Parathyroid adenoma (tissue), 2 donors: ENCODE data around the gene TMEM217.

ENCODE experiments used
- H2AFZ ChIP-seq: fragments of 300-600 bp; sonication (generic); one replicate; pipeline ENCODE4 v1.7.0; 2017; ENCODE audit warnings: antibody characterized with exemption, mild to moderate bottlenecking
- H3K27ac ChIP-seq: fragments of 300-600 bp; sonication (generic); one replicate; pipeline ENCODE4 v1.7.0; 2017
- H3K27me3 ChIP-seq: fragments of 300-600 bp; sonication (generic); one replicate; pipeline ENCODE4 v1.7.0; 2017; ENCODE audit warnings: low read length; ENCODE audit not compliant: control insufficient read depth, insufficient read depth
- H3K36me3 ChIP-seq: fragments of 300-600 bp; sonication (generic); one replicate; pipeline ENCODE4 v1.7.0; 2017; ENCODE audit warnings: low read length; ENCODE audit not compliant: control insufficient read depth, insufficient read depth
- H3K4me1 ChIP-seq: fragments of 300-600 bp; sonication (generic); one replicate; pipeline ENCODE4 v1.7.0; 2017; ENCODE audit warnings: control low read depth
- H3K4me2 ChIP-seq: fragments of 300-600 bp; sonication (generic); one replicate; pipeline ENCODE4 v1.7.0; 2017; ENCODE audit warnings: low read length
- H3K4me3 ChIP-seq: fragments of 300-600 bp; sonication (generic); one replicate; pipeline ENCODE4 v1.7.0; 2017; ENCODE audit warnings: low read depth, low read length
- H3K79me2 ChIP-seq: fragments of 300-600 bp; sonication (generic); one replicate; pipeline ENCODE4 v1.7.0; 2017; ENCODE audit warnings: control low read depth
- H3K9ac ChIP-seq: fragments of 300-600 bp; sonication (generic); one replicate; pipeline ENCODE4 v1.7.0; 2017; ENCODE audit warnings: mild to moderate bottlenecking
- H3K9me3 ChIP-seq: fragments of 300-600 bp; sonication (generic); one replicate; pipeline ENCODE4 v1.7.0; 2017; ENCODE audit warnings: low read length; ENCODE audit not compliant: control insufficient read depth
- CTCF ChIP-seq: fragments of 300-600 bp; sonication (generic); IDR thresholded peaks from one replicate; pipeline ENCODE4 v1.7.0; 2017; ENCODE audit warnings: antibody characterized with exemption, mild to moderate bottlenecking
- donor health status: primary hyperparathyroidism.

Gene TMEM217

GRCh38 chr6:37230104-37230503 is 27.8 kb downstream of the TMEM217 start:
- no peak overlapping the region for H3K27ac ChIP-seq
- no peaks in the 10 kb centered on the region for H3K79me2 ChIP-seq
- H3K4me3 ChIP-seq: no peak overlapping the region
- no peaks in the 10 kb centered on the region for H3K9me3 ChIP-seq
- no peaks in the 10 kb centered on the region for H3K27me3 ChIP-seq
- no peaks in the 10 kb centered on the region for H3K36me3 ChIP-seq
- H3K9ac ChIP-seq: no peak overlapping the region
- no peaks in the 10 kb centered on the region for H3K4me1 ChIP-seq
- TF ChIP-seq CTCF: no peak
- H2AFZ ChIP-seq: no peak overlapping the region
- H3K4me2 ChIP-seq: no peak overlapping the region

- Histone ChIP-seq H3K27ac (no peak overlapping the region), H3K4me2 (no peak overlapping the region)
These were observed 32.4 kb downstream of the TMEM217 start for GRCh38 chr6:37225350-37226169.

GRCh38 chr6:37222992-37223391 is 35.0 kb downstream of the TMEM217 start:
- Histone ChIP-seq H3K27ac (peak overlapping the region; percentile 83), H2AFZ (peak overlapping the region; percentile 99), H3K9ac (no peak overlapping the region), H3K4me2 (peak overlapping the region; percentile 61), H3K4me3 (peak overlapping the region; percentile 52), H3K9me3 (no peaks in the 10 kb centered on the region), H3K27me3 (no peaks in the 10 kb centered on the region), H3K4me1 (peaks cover 4% of the 10 kb centered on the region), H3K79me2 (no peaks in the 10 kb centered on the region), H3K36me3 (no peaks in the 10 kb centered on the region)
- TF ChIP-seq CTCF: no peak

More at GRCh38 chr6:37225350-37226169, 32.4 kb downstream of the TMEM217 start:
- peaks cover 4% of the 10 kb centered on the region for H3K4me1 ChIP-seq
- no peak overlapping the region for H2AFZ ChIP-seq
- no peaks in the 10 kb centered on the region for H3K9me3 ChIP-seq
- no peaks in the 10 kb centered on the region for H3K36me3 ChIP-seq
- H3K79me2 ChIP-seq: no peaks in the 10 kb centered on the region
- no peak overlapping the region for H3K9ac ChIP-seq
- no peaks in the 10 kb centered on the region for H3K27me3 ChIP-seq
- TF ChIP-seq CTCF: no peak
- H3K4me3 ChIP-seq: no peak overlapping the region

GRCh38 chr6:37222125-37222967 is 35.6 kb downstream of the TMEM217 start:
- TF ChIP-seq CTCF: no peak
- H2AFZ ChIP-seq: peak overlapping the region; percentile 99
- no peaks in the 10 kb centered on the region for H3K27me3 ChIP-seq
- H3K4me1 ChIP-seq: peaks cover 4% of the 10 kb centered on the region
- H3K4me2 ChIP-seq: peak overlapping the region; percentile 61
- no peaks in the 10 kb centered on the region for H3K36me3 ChIP-seq
- H3K79me2 ChIP-seq: no peaks in the 10 kb centered on the region
- peak overlapping the region; percentile 7 for H3K9ac ChIP-seq
- H3K27ac ChIP-seq: peak overlapping the region; percentile 83
- H3K9me3 ChIP-seq: no peaks in the 10 kb centered on the region
- H3K4me3 ChIP-seq: peak overlapping the region; percentile 52
